ENCODE data around the gene TTC39B.

Gene TTC39B

GRCh38 chr9:15225564-15226126, 81.4 kb downstream of the TTC39B start:
- POLR2A ChIA-PET (ENCODE audit: low non-redundant PET): no interaction called here

GRCh38 chr9:15222313-15222712, 84.7 kb downstream of the TTC39B start:
- CTCF ChIA-PET: interaction anchor here (0.5 kb wide), 1 partner anchor 213 kb away, joined by 3 read pairs; no protein-coding TSS in a partner anchor
- H3K27ac ChIP-seq: no peak overlapping the region
- TF ChIP-seq CTCF (conservative IDR thresholded peaks at IDR 0.05; ENCODE audit: low read depth): no peak
- POLR2A ChIA-PET (ENCODE audit: low non-redundant PET): no interaction called here
- no peak for DNase-seq (ENCODE audit: low spot score)

More at GRCh38 chr9:15225564-15226126, 81.4 kb downstream of the TTC39B start:
- CTCF ChIA-PET: interaction anchor here (0.6 kb wide), 1 partner anchor 633 kb away, joined by 4 read pairs; no protein-coding TSS in a partner anchor
- no peak for DNase-seq (ENCODE audit: low spot score)
- H3K27ac ChIP-seq: no peak overlapping the region
- no peak for TF ChIP-seq CTCF (conservative IDR thresholded peaks at IDR 0.05; ENCODE audit: low read depth)

- DNase-seq (ENCODE audit: low spot score): no peak
- no peak for TF ChIP-seq CTCF (conservative IDR thresholded peaks at IDR 0.05; ENCODE audit: low read depth)
- ChIA-PET CTCF (no interaction called here), POLR2A (ENCODE audit: low non-redundant PET) (no interaction called here)
- no peak overlapping the region for H3K27ac ChIP-seq
These were observed 85.3 kb downstream of the TTC39B start for GRCh38 chr9:15221746-15222145.

GRCh38 chr9:15220658-15221318, 86.2 kb downstream of the TTC39B start:
- ChIA-PET POLR2A (ENCODE audit: low non-redundant PET) (no interaction called here), CTCF (interaction anchor here (0.6 kb wide), 1 partner anchor 422 kb away, joined by 6 read pairs; no protein-coding TSS in a partner anchor)
- no peak for TF ChIP-seq CTCF (conservative IDR thresholded peaks at IDR 0.05; ENCODE audit: low read depth)
- H3K27ac ChIP-seq: no peak overlapping the region
- no peak for DNase-seq (ENCODE audit: low spot score)

GRCh38 chr9:15219546-15219945, 87.5 kb downstream of the TTC39B start:
- no peak for TF ChIP-seq CTCF (conservative IDR thresholded peaks at IDR 0.05; ENCODE audit: low read depth)
- ChIA-PET CTCF (no interaction called here), POLR2A (ENCODE audit: low non-redundant PET) (no interaction called here)
- DNase-seq (ENCODE audit: low spot score): no peak
- no peak overlapping the region for H3K27ac ChIP-seq

GRCh38 chr9:15218994-15219393, 88.0 kb downstream of the TTC39B start:
- no peak overlapping the region for H3K27ac ChIP-seq
- POLR2A ChIA-PET (ENCODE audit: low non-redundant PET): no interaction called here
- no peak for TF ChIP-seq CTCF (conservative IDR thresholded peaks at IDR 0.05; ENCODE audit: low read depth)
- CTCF ChIA-PET: no interaction called here
- DNase-seq (ENCODE audit: low spot score): no peak

All from RWPE1 (cell line).